A549 treated with Hydrocortisone at 1 μM for 4 hours (cell line): ENCODE results near the gene VIT. TPM values are rescaled to one million over a fixed set of nuclear protein-coding genes. Genes with fewer than 3 reads are reported as not detected.

Experiments used
- total RNA-seq: library from RNA; stranded (reverse); fragments of 200-300 nt; extraction: Qiagen RNA extraction; gene quantifications from 5 replicates; pipeline ENCODE4 v1.2.3, GENCODE V29; 2022

Gene VIT
- total RNA-seq: not detected in 5 replicates

GRCh38 chr2:36696533-36696932 is at the start of gene VIT:
VIT (plus strand) TSS chr2:36696707; CDS start chr2:36716371, 19,664 bp downstream.

Other genes with a start within 250 kb of the VIT start
- gene FEZ2, start 98.5 kb upstream of the VIT start, total RNA-seq: 36.0 to 48.7 TPM (median 42.3 TPM) in 5 replicates